Mesothelial cell of epicardium (in vitro differentiated cells): ENCODE data around the gene SETBP1. TPM values are rescaled to one million over a fixed set of nuclear protein-coding genes. Genes with fewer than 3 reads are reported as not detected.

Experiments used
- DNase-seq, 2 experiments: peaks; one replicate each; pipeline ENCODE4 v3.0.0; 2021; ENCODE audit warnings: low spot score in 2 of 2; ENCODE audit not compliant: unreplicated experiment in 2 of 2
- H3K27ac Mint-ChIP-seq: 2 replicates; pipeline ENCODE4 v1.8.0; 2021; ENCODE audit warnings: mixed read lengths
- H3K27me3 Mint-ChIP-seq: 2 replicates; pipeline ENCODE4 v1.8.0; 2021; ENCODE audit warnings: low read depth, mixed read lengths
- H3K36me3 Mint-ChIP-seq: 2 replicates; pipeline ENCODE4 v1.8.0; 2021; ENCODE audit warnings: mixed read lengths
- H3K4me1 Mint-ChIP-seq: 2 replicates; pipeline ENCODE4 v1.8.0; 2021; ENCODE audit warnings: mixed read lengths
- H3K4me3 Mint-ChIP-seq: 2 replicates; pipeline ENCODE4 v1.8.0; 2021; ENCODE audit warnings: mild to moderate bottlenecking, moderate library complexity, mixed read lengths
- H3K9me3 Mint-ChIP-seq: 2 replicates; pipeline ENCODE4 v1.8.0; 2021; ENCODE audit warnings: mixed read lengths
- total RNA-seq: library from RNA; stranded (reverse); gene quantifications from 3 replicates; pipeline ENCODE4 v1.2.1, GENCODE V29; 2021
- TF ChIP-seq, protein P1 (sequence below): fragments of 200-600 bp; sonication (generic); IDR thresholded peaks from one replicate; pipeline ENCODE4 v1.5.0; 2021; ENCODE audit warnings: antibody characterized with exemption; ENCODE audit not compliant: unreplicated experiment

SETBP1 gene
- total RNA-seq, 1 donor from 2014 or later = 47.7 TPM

DNA sequence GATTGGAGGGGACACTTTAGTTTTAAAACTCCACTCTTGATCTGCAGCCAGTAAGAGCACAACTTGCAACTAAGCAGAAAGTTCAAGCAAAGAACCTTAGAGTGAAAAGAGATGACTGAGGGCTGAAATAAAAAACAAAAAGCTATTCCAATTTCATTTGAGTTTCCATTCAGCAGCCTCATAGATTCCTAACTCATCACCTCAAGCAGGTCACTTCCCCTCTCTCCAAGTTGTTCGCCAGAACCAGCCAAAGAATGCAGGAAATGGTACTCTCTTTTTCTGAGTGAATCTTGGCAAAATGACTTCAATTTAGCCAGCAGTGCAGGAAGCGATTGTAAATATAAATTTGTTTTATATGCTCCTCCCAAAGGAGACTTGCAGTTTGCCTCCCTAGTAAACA lies 213.3 kb downstream of the SETBP1 start:
- H3K36me3 Mint-ChIP-seq = peaks cover 23% of the 10 kb centered on the region
- no peak for DNase-seq
- peaks cover 12% of the 10 kb centered on the region for H3K4me1 Mint-ChIP-seq
- H3K4me3 Mint-ChIP-seq = no peak overlapping the region
- TF ChIP-seq, protein P1, sequence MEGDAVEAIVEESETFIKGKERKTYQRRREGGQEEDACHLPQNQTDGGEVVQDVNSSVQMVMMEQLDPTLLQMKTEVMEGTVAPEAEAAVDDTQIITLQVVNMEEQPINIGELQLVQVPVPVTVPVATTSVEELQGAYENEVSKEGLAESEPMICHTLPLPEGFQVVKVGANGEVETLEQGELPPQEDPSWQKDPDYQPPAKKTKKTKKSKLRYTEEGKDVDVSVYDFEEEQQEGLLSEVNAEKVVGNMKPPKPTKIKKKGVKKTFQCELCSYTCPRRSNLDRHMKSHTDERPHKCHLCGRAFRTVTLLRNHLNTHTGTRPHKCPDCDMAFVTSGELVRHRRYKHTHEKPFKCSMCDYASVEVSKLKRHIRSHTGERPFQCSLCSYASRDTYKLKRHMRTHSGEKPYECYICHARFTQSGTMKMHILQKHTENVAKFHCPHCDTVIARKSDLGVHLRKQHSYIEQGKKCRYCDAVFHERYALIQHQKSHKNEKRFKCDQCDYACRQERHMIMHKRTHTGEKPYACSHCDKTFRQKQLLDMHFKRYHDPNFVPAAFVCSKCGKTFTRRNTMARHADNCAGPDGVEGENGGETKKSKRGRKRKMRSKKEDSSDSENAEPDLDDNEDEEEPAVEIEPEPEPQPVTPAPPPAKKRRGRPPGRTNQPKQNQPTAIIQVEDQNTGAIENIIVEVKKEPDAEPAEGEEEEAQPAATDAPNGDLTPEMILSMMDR = no peak
- peak overlapping the region; percentile 3 for H3K27ac Mint-ChIP-seq
- no peaks in the 10 kb centered on the region for H3K27me3 Mint-ChIP-seq
- peaks cover 25% of the 10 kb centered on the region for H3K9me3 Mint-ChIP-seq

DNA sequence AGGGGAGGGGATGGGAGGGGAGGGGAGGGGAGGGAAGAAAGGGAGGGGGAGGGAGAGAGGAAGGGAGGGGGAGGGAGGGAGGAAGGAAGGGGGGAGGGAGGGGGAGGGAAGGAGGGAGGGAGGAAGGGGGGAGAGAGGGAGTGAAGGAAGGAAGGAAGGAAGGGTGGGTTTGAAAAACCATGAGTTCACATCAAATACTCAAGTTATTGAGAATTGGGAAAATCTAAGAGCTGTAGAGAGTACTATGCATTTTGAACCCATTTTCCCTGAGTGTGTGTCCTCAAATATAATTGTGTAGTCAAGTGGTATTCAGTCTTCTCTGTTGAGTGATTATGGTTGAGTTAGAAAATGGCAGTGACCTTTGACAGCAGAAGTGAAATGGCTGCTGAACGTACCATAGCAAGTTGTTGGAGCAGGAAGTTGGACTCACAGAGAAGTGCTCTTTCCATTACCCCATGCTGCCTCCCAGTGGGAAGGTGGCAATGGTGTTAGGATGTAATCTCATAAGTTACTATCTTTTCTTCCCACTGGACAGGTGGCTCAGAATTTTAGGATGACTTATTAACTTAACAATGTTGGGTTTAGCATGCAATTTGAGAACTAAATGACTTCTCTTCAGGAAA lies 214.6 kb downstream of the SETBP1 start:
- H3K27ac Mint-ChIP-seq = no peak overlapping the region
- H3K4me3 Mint-ChIP-seq = no peak overlapping the region
- TF ChIP-seq, protein P1 = no peak
- no peaks in the 10 kb centered on the region for H3K27me3 Mint-ChIP-seq
- H3K9me3 Mint-ChIP-seq = peaks cover 23% of the 10 kb centered on the region
- H3K4me1 Mint-ChIP-seq = peaks cover 8% of the 10 kb centered on the region
- no peak for DNase-seq
- peaks cover 23% of the 10 kb centered on the region for H3K36me3 Mint-ChIP-seq

DNA sequence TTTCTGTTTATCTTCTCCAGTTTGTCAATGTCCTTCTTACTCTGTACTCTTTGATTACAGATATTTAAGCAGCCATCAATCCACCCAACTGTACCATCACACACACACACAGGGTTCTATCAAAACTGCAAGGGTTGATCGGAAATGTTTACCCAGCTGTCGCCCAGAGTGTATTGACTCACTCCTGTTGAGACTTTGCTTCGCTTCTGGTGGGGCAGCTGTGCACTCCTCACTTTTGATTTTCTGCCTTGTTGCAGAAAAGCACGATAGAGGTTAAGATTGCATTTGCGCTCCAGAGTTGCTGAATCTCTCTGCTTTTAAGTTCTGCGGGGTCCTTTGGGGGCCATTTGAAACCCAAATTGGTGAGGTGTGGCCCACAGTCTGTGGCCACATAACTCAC lies 216.2 kb downstream of the SETBP1 start:
- Mint-ChIP-seq H3K4me1 (peaks cover 8% of the 10 kb centered on the region), H3K27ac (no peak overlapping the region), H3K36me3 (peaks cover 9% of the 10 kb centered on the region), H3K9me3 (peaks cover 7% of the 10 kb centered on the region), H3K27me3 (no peaks in the 10 kb centered on the region), H3K4me3 (no peak overlapping the region)
- TF ChIP-seq, protein P1 = no peak
- DNase-seq = no peak

DNA sequence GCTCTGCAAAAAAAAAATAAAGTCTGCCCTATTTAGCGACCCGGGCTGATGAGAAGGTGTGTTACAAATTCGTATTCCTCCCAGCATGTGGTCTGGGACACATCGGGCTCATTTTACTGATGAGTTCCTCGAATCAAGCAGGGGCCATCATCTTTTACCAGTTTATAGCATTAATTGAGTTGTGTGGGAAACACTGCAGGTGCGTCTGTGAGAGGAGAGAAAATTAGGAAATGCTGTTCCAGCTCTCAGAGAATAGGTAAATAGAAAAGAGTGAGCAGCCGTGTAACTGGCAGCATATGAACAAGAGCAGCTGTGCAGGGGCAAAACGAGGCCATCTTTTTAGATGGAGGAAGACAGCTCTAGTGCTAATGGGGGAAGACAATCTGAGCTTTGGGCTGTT lies 216.7 kb downstream of the SETBP1 start:
- Mint-ChIP-seq H3K36me3 (peaks cover 4% of the 10 kb centered on the region), H3K27ac (no peak overlapping the region), H3K9me3 (peaks cover 4% of the 10 kb centered on the region), H3K27me3 (no peaks in the 10 kb centered on the region), H3K4me3 (no peak overlapping the region), H3K4me1 (peaks cover 8% of the 10 kb centered on the region)
- DNase-seq = no peak
- TF ChIP-seq, protein P1 = no peak

DNA sequence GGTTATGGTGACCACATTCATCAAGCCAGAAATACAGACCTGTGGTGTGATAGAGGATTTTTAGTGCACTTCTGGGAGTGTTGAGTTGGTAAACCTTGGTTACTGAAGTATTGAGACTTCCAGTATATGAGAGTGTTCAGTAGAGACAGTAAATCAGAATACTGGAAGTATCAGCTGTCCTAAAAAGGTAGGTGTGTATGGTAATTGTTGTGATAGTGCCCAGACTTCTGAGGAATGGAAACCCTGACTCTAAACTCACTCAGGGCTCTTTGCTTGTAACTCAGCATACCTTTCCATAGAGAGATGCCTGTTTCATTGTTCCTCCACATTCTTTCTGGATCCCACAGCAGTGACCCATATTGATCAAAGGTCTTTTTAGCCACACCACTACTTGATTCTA lies 217.1 kb downstream of the SETBP1 start:
- Mint-ChIP-seq H3K4me3 (no peak overlapping the region), H3K4me1 (peaks cover 8% of the 10 kb centered on the region), H3K27me3 (no peaks in the 10 kb centered on the region), H3K36me3 (no peaks in the 10 kb centered on the region), H3K27ac (no peak overlapping the region), H3K9me3 (peaks cover under 1% of the 10 kb centered on the region)
- DNase-seq = no peak
- TF ChIP-seq, protein P1 = no peak

DNA sequence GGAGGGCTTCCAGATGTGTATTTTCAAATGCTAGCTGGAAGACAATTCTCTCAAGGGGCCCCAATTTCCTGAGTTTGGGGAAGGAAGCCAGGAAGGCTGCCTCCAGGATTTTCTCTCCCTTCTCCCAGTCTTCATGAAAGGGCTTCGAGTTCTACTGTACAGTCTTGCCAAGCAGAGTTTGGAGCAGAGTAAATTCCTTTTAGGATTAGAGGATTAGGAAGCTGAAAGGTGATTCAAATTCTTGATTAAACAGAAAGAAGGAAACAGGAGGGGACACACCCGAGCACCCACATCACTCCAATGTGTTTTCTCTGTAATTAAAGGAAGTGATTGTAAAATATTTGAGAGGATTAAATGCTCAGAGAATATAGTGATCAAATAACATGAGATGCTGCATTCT lies 217.8 kb downstream of the SETBP1 start:
- Mint-ChIP-seq H3K27ac (no peak overlapping the region), H3K9me3 (no peaks in the 10 kb centered on the region), H3K27me3 (no peaks in the 10 kb centered on the region), H3K4me3 (no peak overlapping the region), H3K36me3 (no peaks in the 10 kb centered on the region), H3K4me1 (peaks cover 8% of the 10 kb centered on the region)
- TF ChIP-seq, protein P1 = no peak
- DNase-seq = no peak
